Fibroblast of mammary gland (primary cell): ENCODE measurements around the gene SMARCA1.

Experiments used
- DNase-seq: peaks from one replicate; pipeline ENCODE4 v3.0.0-alpha.2; 2010; ENCODE audit warnings: low read depth
- H3K4me3 ChIP-seq: 2 replicates; pipeline ENCODE4 v1.5.1; 2011; ENCODE audit warnings: low read depth, mild to moderate bottlenecking, low read length, moderate library complexity; ENCODE audit not compliant: control insufficient read depth
- CTCF ChIP-seq: conservative IDR thresholded peaks from 2 replicates; pipeline ENCODE4 v1.5.1; 2011; ENCODE audit warnings: low read depth, low read length, inconsistent platforms; ENCODE audit not compliant: control insufficient read depth, insufficient read depth

Gene SMARCA1

GRCh38 chrX:129516402-129516801 is 6.9 kb downstream of the SMARCA1 start:
- TF ChIP-seq CTCF, result no peak
- no peak for DNase-seq

DNA sequence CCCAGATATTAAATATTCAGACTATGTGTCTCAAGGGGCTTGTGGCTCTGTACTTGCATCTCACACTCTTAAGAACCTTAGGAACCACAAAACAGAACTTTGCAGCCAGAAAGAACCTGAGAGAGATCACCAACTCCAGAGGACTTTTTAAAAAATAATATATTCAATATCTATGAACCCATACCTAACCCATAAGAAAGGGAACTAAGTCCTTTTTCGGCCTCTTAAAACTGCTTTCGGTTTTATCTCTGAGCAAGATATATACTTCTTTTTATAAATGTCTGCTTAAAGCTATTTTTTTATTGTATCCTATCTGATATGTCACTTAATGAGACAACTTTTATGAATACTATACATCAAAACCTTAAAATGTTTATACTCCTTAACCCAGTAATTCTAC is 10.9 kb downstream of the SMARCA1 start:
- TF ChIP-seq CTCF, result no peak

More at GRCh38 chrX:129516402-129516801, 6.9 kb downstream of the SMARCA1 start:
- H3K4me3 ChIP-seq, result no peak overlapping the region

DNA sequence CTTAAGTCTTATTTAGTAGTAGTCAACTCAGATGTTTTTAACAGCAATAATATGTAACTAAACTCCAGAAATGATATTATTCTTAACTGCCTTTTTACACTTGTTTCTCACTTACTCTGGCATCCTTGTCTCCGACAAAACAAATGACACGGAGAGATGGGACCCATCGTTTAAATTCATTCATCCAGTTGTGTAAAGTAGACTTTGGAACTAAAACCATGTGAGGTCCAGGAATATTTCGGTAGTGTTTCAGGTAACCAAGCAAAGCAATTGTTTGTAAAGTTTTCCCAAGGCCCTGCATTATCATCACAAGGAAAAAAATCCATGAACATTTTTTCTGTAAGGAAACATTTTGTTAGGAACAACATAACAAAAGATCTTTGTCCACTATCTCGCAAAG is 11.6 kb downstream of the SMARCA1 start:
- no peak for DNase-seq
- no peak for TF ChIP-seq CTCF
- H3K4me3 ChIP-seq, result no peak overlapping the region

More for the DNA sequence above, 10.9 kb downstream of the SMARCA1 start:
- DNase-seq, result no peak
- H3K4me3 ChIP-seq, result no peak overlapping the region

DNA sequence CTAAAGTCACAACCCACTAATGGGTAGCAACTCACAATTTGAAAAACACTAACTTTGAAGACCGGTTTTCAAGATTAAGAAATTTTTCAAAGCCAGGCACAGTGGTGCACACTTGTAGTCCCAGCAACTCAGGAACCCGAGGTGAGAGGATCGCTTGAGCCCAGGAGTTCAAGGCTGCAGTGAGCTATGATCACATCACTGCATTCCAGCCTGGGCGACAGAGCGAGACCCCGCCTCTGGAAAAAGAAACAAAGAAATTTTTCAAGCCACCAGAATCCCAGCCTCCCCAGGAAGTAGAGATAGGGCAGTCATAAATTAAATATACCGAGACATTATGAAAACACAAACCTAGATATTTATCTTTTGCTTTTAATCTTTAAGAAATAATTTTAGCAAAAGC is 13.0 kb downstream of the SMARCA1 start:
- DNase-seq, result no peak
- no peak overlapping the region for H3K4me3 ChIP-seq
- TF ChIP-seq CTCF, result no peak

GRCh38 chrX:129497146-129497843 is 26.0 kb downstream of the SMARCA1 start:
- no peak for TF ChIP-seq CTCF
- no peak for DNase-seq
- no peak overlapping the region for H3K4me3 ChIP-seq

GRCh38 chrX:129496625-129497024 is 26.7 kb downstream of the SMARCA1 start:
- H3K4me3 ChIP-seq, result no peak overlapping the region
- DNase-seq, result peak; percentile 57
- no peak for TF ChIP-seq CTCF
